IPS DF 6.9 (cell line): ENCODE measurements around the gene SCFD2.
"Not testable (repeated sequence)": the region's sequence is repeated elsewhere in the genome, so short reads cannot be mapped to it uniquely, and the experiment has no call there.

ENCODE experiments used
- DNase-seq: peaks from one replicate; pipeline ENCODE4 v3.0.0-alpha.2; 2013; ENCODE audit warnings: low read depth, low spot score
- H3K27ac ChIP-seq: one replicate; pipeline ENCODE4 v1.5.1; 2013; ENCODE audit warnings: low read length, control low read depth
- H3K27me3 ChIP-seq: 2 replicates; pipeline ENCODE4 v1.6.1; 2013; ENCODE audit warnings: mild to moderate bottlenecking, low read length; ENCODE audit not compliant: control insufficient read depth, insufficient read depth
- H3K36me3 ChIP-seq: 2 replicates; pipeline ENCODE4 v1.6.1; 2013; ENCODE audit warnings: low read length; ENCODE audit not compliant: control insufficient read depth, insufficient read depth
- H3K4me1 ChIP-seq: 2 replicates; pipeline ENCODE4 v1.6.1; 2013; ENCODE audit warnings: low read length; ENCODE audit not compliant: control insufficient read depth, insufficient read depth
- H3K4me3 ChIP-seq: 2 replicates; pipeline ENCODE4 v1.5.1; 2013; ENCODE audit warnings: mild to moderate bottlenecking, low read length
- H3K9me3 ChIP-seq: 2 replicates; pipeline ENCODE4 v1.6.1; 2013; ENCODE audit warnings: low read length, inconsistent platforms; ENCODE audit not compliant: control insufficient read depth, insufficient read depth
- WGBS: extraction: QIAGEN DNeasy Blood & Tissue Kit; methylation state at CpG from one replicate; pipeline ENCODE4 v1.1.7; 2013; ENCODE audit warnings: mixed read lengths, missing lambda C conversion rate; ENCODE audit not compliant: insufficient read length, insufficient coverage; 5-methylcytosine and 5-hydroxymethylcytosine counted together

SCFD2 gene

GRCh38 chr4:53365486-53366300, at the start of gene SCFD2:
TSS of gene SCFD2 (minus strand) at chr4:53366061.
- Histone ChIP-seq H3K36me3 (no peaks in the 10 kb centered on the region), H3K4me3 (peak within 1 kb of the TSS; percentile 70), H3K27ac (no peak within 1 kb of the TSS), H3K9me3 (no peaks in the 10 kb centered on the region), H3K27me3 (no peaks in the 10 kb centered on the region), H3K4me1 (no peaks in the 10 kb centered on the region)
- WGBS: no CpG with 5 or more reads among the region's 51 CpGs
- DNase-seq: peak; percentile 94

GRCh38 chr4:53409479-53409878, 43.6 kb upstream of the SCFD2 start:
- H3K36me3 ChIP-seq, DNase-seq, H3K9me3 ChIP-seq, H3K4me3 ChIP-seq, H3K27me3 ChIP-seq, H3K4me1 ChIP-seq, H3K27ac ChIP-seq: not testable (repeated sequence)
- WGBS: no CpG with 5 or more reads among the region's 11 CpGs

- H3K27me3 ChIP-seq: no peaks in the 10 kb centered on the region
- no peaks in the 10 kb centered on the region for H3K9me3 ChIP-seq
- no peaks in the 10 kb centered on the region for H3K36me3 ChIP-seq
- no peak overlapping the region for H3K4me3 ChIP-seq
- no CpG with 5 or more reads among the region's 4 CpGs for WGBS
- H3K4me1 ChIP-seq: no peaks in the 10 kb centered on the region
- no peak overlapping the region for H3K27ac ChIP-seq
- no peak for DNase-seq
These were observed 14.4 kb upstream of the SCFD2 start for GRCh38 chr4:53380221-53380620.

DNA sequence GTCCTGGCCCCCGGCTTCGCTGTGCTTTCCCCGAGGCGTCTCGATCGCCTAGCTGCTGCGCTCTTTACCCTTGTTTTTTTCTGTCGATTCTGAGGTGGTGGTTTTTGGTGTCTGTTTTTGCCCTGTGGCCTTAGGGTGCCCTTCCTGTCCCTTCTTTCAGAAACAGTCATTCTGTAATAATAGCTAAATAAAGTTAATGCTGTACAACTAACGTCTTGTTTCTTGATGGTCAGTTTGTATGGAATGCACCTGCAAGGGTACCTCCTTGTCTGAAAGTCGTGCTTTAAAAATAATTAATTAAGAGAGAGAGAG, 12.3 kb upstream of the SCFD2 start:
- H3K27ac ChIP-seq: no peak overlapping the region
- no CpG with 5 or more reads among the region's 10 CpGs for WGBS
- H3K4me1 ChIP-seq: no peaks in the 10 kb centered on the region
- no peaks in the 10 kb centered on the region for H3K9me3 ChIP-seq
- H3K4me3 ChIP-seq: peak overlapping the region; percentile 83
- DNase-seq: no peak
- H3K36me3 ChIP-seq: no peaks in the 10 kb centered on the region
- H3K27me3 ChIP-seq: no peaks in the 10 kb centered on the region

GRCh38 chr4:53377319-53378170, 11.7 kb upstream of the SCFD2 start, which contains the start of gene FIP1L1:
TSS of gene FIP1L1 (plus strand) at chr4:53377641. CDS start at chr4:53377839, 198 bp downstream.
- DNase-seq: peak; percentile 72
- no peaks in the 10 kb centered on the region for H3K4me1 ChIP-seq
- no peak within 1 kb of the TSS for H3K27ac ChIP-seq
- H3K27me3 ChIP-seq: no peaks in the 10 kb centered on the region
- H3K36me3 ChIP-seq: no peaks in the 10 kb centered on the region
- WGBS: no CpG with 5 or more reads among the region's 85 CpGs
- H3K4me3 ChIP-seq: peak within 1 kb of the TSS; percentile 83
- no peaks in the 10 kb centered on the region for H3K9me3 ChIP-seq

- no peaks in the 10 kb centered on the region for H3K36me3 ChIP-seq
- H3K9me3 ChIP-seq: no peaks in the 10 kb centered on the region
- H3K27ac ChIP-seq: no peak overlapping the region
- no peak overlapping the region for H3K4me3 ChIP-seq
- H3K27me3 ChIP-seq: no peaks in the 10 kb centered on the region
- DNase-seq: no peak
- WGBS: no CpG with 5 or more reads among the region's 5 CpGs
- no peaks in the 10 kb centered on the region for H3K4me1 ChIP-seq
These were observed 11.0 kb upstream of the SCFD2 start for GRCh38 chr4:53376900-53377299.

- Histone ChIP-seq H3K27me3 (no peaks in the 10 kb centered on the region), H3K27ac (no peak overlapping the region), H3K4me3 (no peak overlapping the region), H3K36me3 (no peaks in the 10 kb centered on the region), H3K9me3 (no peaks in the 10 kb centered on the region), H3K4me1 (no peaks in the 10 kb centered on the region)
- no CpG with 5 or more reads among the region's 4 CpGs for WGBS
- DNase-seq: no peak
These were observed 9.0 kb upstream of the SCFD2 start for GRCh38 chr4:53374777-53375258.

DNA sequence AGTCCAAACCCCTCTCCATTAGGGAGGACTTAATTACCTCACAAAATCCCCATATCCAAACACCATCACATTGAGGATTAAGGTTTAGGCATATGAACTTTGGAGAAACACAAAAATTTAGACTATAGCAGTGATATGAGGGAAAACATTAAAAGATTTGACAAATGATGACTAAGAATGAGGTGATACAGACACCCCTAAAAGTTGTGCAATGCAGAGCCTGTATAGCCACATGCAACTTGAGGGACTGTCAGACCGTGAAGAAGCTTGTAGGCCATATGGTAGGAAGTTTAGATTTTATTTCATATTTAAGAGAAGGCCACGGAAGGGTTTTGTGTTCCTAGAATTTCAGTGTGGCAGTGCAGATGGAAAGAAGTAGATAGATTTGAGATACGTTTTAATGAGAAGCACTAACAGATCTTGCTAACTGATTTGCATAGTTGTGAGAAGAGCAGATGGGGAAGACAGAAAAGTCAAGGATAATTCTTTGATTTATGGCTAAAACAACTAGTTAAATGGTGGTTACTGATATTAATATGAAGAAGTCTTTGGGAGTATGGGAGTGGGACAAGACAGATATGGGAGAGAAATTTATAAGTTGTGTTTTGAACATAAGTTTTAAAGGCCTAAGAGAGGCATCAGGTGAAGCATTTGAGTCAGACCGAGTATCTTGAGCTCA, 6.1 kb upstream of the SCFD2 start:
- DNase-seq: no peak
- Histone ChIP-seq H3K27ac (no peak overlapping the region), H3K4me3 (no peak overlapping the region), H3K4me1 (no peaks in the 10 kb centered on the region), H3K9me3 (no peaks in the 10 kb centered on the region), H3K27me3 (no peaks in the 10 kb centered on the region), H3K36me3 (no peaks in the 10 kb centered on the region)
- 100% methylated on average over 1 of the region's 4 CpGs for WGBS

- WGBS: no CpG with 5 or more reads among the region's 3 CpGs
- H3K36me3 ChIP-seq: no peaks in the 10 kb centered on the region
- H3K9me3 ChIP-seq: no peaks in the 10 kb centered on the region
- H3K27ac ChIP-seq: no peak overlapping the region
- no peak for DNase-seq
- no peaks in the 10 kb centered on the region for H3K4me1 ChIP-seq
- no peak overlapping the region for H3K4me3 ChIP-seq
- no peaks in the 10 kb centered on the region for H3K27me3 ChIP-seq
These were observed 5.2 kb upstream of the SCFD2 start for GRCh38 chr4:53371049-53371448.

- Histone ChIP-seq H3K9me3 (no peaks in the 10 kb centered on the region), H3K4me1 (no peaks in the 10 kb centered on the region), H3K27me3 (no peaks in the 10 kb centered on the region), H3K36me3 (no peaks in the 10 kb centered on the region), H3K4me3 (no peak overlapping the region), H3K27ac (no peak overlapping the region)
- no peak for DNase-seq
- no CpG with 5 or more reads among the region's 2 CpGs for WGBS
These were observed 1.9 kb upstream of the SCFD2 start for GRCh38 chr4:53367721-53368120.
